Measurements from ENCODE around the gene KIR2DL1.
"Not testable (repeated sequence)": the region's sequence is repeated elsewhere in the genome, so short reads cannot be mapped to it uniquely, and the experiment has no call there.

Gene KIR2DL1

DNA sequence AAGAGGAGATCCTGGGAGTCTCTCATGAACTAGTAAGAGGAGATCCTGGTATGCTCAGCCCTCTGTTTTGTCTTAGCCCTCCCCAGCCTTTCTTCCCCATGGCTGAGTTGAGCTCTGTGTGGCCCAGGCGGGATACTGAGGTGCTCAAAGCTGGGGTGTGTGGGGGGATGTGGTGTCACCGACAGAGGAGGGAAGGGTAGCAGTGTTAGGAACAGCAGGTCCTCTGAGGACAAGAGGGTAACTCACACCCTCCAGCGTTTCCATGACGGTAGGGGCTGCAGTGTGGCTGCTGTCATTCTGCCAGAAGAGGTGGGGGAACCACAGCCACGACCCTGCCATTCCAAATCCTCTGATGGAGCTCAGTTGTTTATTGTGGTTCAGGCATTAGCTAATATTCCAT is 34.5 kb downstream of the KIR2DL1 start:
- no peak overlapping the region for H3K4me3 Mint-ChIP-seq
- no peak for DNase-seq
- H3K4me1 Mint-ChIP-seq = no peaks in the 10 kb centered on the region
- H3K27me3 Mint-ChIP-seq (ENCODE audit: low read depth, poor library complexity) = no peaks in the 10 kb centered on the region
- H3K9me3 Mint-ChIP-seq = peaks cover 91% of the 10 kb centered on the region
- no peaks in the 10 kb centered on the region for H3K36me3 Mint-ChIP-seq (ENCODE audit: low read depth)
- TF ChIP-seq, protein P1, sequence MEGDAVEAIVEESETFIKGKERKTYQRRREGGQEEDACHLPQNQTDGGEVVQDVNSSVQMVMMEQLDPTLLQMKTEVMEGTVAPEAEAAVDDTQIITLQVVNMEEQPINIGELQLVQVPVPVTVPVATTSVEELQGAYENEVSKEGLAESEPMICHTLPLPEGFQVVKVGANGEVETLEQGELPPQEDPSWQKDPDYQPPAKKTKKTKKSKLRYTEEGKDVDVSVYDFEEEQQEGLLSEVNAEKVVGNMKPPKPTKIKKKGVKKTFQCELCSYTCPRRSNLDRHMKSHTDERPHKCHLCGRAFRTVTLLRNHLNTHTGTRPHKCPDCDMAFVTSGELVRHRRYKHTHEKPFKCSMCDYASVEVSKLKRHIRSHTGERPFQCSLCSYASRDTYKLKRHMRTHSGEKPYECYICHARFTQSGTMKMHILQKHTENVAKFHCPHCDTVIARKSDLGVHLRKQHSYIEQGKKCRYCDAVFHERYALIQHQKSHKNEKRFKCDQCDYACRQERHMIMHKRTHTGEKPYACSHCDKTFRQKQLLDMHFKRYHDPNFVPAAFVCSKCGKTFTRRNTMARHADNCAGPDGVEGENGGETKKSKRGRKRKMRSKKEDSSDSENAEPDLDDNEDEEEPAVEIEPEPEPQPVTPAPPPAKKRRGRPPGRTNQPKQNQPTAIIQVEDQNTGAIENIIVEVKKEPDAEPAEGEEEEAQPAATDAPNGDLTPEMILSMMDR (IDR thresholded peaks at IDR 0.05) = no peak
- no peak overlapping the region for H3K27ac Mint-ChIP-seq

- peaks cover 91% of the 10 kb centered on the region for H3K9me3 Mint-ChIP-seq
- TF ChIP-seq, protein P1 (IDR thresholded peaks at IDR 0.05) = no peak
Observed at GRCh38 chr19:54804571-54804970, 35.0 kb downstream of the KIR2DL1 start.

GRCh38 chr19:54805665-54806515 is 36.3 kb downstream of the KIR2DL1 start:
- Mint-ChIP-seq H3K4me1 (no peaks in the 10 kb centered on the region), H3K4me3 (no peak overlapping the region), H3K36me3 (ENCODE audit: low read depth) (no peaks in the 10 kb centered on the region), H3K27me3 (ENCODE audit: low read depth, poor library complexity) (no peaks in the 10 kb centered on the region), H3K9me3 (peaks cover 92% of the 10 kb centered on the region), H3K27ac (no peak overlapping the region)
- TF ChIP-seq, protein P1 (IDR thresholded peaks at IDR 0.05) = no peak
- no peak for DNase-seq

More at GRCh38 chr19:54804571-54804970, 35.0 kb downstream of the KIR2DL1 start:
- Mint-ChIP-seq H3K36me3 (ENCODE audit: low read depth) (no peaks in the 10 kb centered on the region), H3K4me3 (no peak overlapping the region), H3K27me3 (ENCODE audit: low read depth, poor library complexity) (no peaks in the 10 kb centered on the region), H3K27ac (no peak overlapping the region), H3K4me1 (no peaks in the 10 kb centered on the region)
- no peak for DNase-seq

GRCh38 chr19:54806516-54806838 is 36.9 kb downstream of the KIR2DL1 start:
- Mint-ChIP-seq H3K27me3 (ENCODE audit: low read depth, poor library complexity) (no peaks in the 10 kb centered on the region), H3K27ac (no peak overlapping the region), H3K36me3 (ENCODE audit: low read depth) (no peaks in the 10 kb centered on the region), H3K4me1 (no peaks in the 10 kb centered on the region), H3K4me3 (no peak overlapping the region), H3K9me3 (peaks cover 92% of the 10 kb centered on the region)
- no peak for DNase-seq
- TF ChIP-seq, protein P1 (IDR thresholded peaks at IDR 0.05) = no peak

- H3K27me3 Mint-ChIP-seq (ENCODE audit: low read depth, poor library complexity); H3K36me3 Mint-ChIP-seq (ENCODE audit: low read depth); H3K4me1 Mint-ChIP-seq; H3K27ac Mint-ChIP-seq; H3K4me3 Mint-ChIP-seq; DNase-seq: not testable (repeated sequence)
- H3K9me3 Mint-ChIP-seq = peaks cover 97% of the 10 kb centered on the region
Observed at GRCh38 chr19:54814571-54814970, 45.0 kb downstream of the KIR2DL1 start.

- H3K36me3 Mint-ChIP-seq (ENCODE audit: low read depth); H3K4me1 Mint-ChIP-seq; H3K27ac Mint-ChIP-seq; H3K4me3 Mint-ChIP-seq; H3K27me3 Mint-ChIP-seq (ENCODE audit: low read depth, poor library complexity); DNase-seq: not testable (repeated sequence)
- H3K9me3 Mint-ChIP-seq = peaks cover 97% of the 10 kb centered on the region
Observed at GRCh38 chr19:54816251-54816650, 46.7 kb downstream of the KIR2DL1 start, which contains the start of gene KIR3DL1. TSS of gene KIR3DL1 (plus strand) at chr19:54816468.
